Cardiac fibroblast (primary cell): Measurements from ENCODE around the gene MGA.

Experiments used
- DNase-seq, 2 donors: peaks; one replicate each; pipeline versions ENCODE4 v3.0.0 to v3.0.0-alpha.2; 2010; ENCODE audit warnings: low read depth in 2 of 2
- H3K4me3 ChIP-seq, 2 donors: replicated peaks in 1 of 2; 1 replicate in 1 of 2; 2 replicates in 1 of 2; pipeline ENCODE4 v1.5.1; 2011; ENCODE audit warnings: low read depth in 2 of 2, low read length in 2 of 2, mild to moderate bottlenecking in 2 of 2, moderate library complexity in 1 of 2
- CTCF ChIP-seq: IDR thresholded peaks from one replicate; pipeline ENCODE4 v1.5.1; 2011; ENCODE audit warnings: low read depth, mild to moderate bottlenecking, low read length, inconsistent platforms

The MGA gene

GRCh38 chr15:41640985-41641384 is 19.2 kb upstream of the MGA start:
- no peak for DNase-seq
- TF ChIP-seq CTCF = no peak
- no peak overlapping the region for H3K4me3 ChIP-seq

- TF ChIP-seq CTCF = no peak
Observed at GRCh38 chr15:41647262-41647661, 12.9 kb upstream of the MGA start.

GRCh38 chr15:41648097-41648496 is 12.1 kb upstream of the MGA start:
- DNase-seq = no peak
- TF ChIP-seq CTCF = no peak
- no peak overlapping the region for H3K4me3 ChIP-seq

More at GRCh38 chr15:41647262-41647661, 12.9 kb upstream of the MGA start:
- H3K4me3 ChIP-seq = no peak overlapping the region
- no peak for DNase-seq

GRCh38 chr15:41648770-41649169 is 11.4 kb upstream of the MGA start:
- DNase-seq = peak; percentile 7 to 62
- TF ChIP-seq CTCF = no peak
- no peak overlapping the region for H3K4me3 ChIP-seq

- no peak overlapping the region for H3K4me3 ChIP-seq
- TF ChIP-seq CTCF = no peak
- DNase-seq = no peak
Observed at GRCh38 chr15:41650806-41651205, 9.4 kb upstream of the MGA start.

GRCh38 chr15:41651373-41651772 is 8.8 kb upstream of the MGA start:
- no peak for TF ChIP-seq CTCF
- H3K4me3 ChIP-seq = no peak overlapping the region
- DNase-seq = no peak

- no peak for TF ChIP-seq CTCF
- DNase-seq = no peak
Observed at GRCh38 chr15:41653760-41654159, 6.4 kb upstream of the MGA start.

More at GRCh38 chr15:41653760-41654159, 6.4 kb upstream of the MGA start:
- no peak overlapping the region for H3K4me3 ChIP-seq
